ENCODE data around the gene ATRAID.
A peak's percentile ranks its signal among the peaks of the same experiment; 100 is the strongest.

ATRAID gene

DNA sequence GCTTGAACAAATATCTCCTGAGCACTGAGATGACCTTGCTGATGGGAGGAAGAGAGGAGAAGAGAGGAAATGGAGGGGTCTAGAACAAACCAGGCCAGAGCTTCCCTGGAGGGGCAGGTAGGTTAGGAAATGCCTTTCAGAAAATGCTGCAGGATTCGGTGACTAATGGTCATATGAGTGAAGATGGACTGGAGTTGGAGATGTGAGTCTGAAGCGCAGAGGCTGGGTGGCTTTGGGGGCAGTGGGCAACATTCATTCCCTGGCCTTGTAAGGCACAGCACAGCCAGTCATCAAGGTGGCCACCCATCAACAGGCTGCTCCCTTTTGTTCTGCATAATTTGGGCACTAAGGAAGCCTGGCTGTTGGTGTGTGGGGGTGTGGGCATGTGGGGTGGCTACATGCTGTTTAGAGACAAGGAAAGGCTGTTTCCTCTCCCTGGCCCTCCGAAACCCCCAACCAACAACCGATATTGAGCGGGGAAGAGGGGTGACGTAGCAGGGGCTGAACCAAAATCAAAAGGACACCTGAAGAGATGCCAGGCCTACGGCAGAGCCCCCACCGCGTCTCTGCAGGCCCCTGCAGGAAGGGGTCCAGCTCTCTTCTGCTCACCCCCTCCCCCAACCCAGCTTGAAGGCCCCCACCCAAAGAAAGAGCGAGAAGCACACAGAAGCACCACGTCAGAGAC, 49.5 kb downstream of the ATRAID start:
- Histone ChIP-seq H3K27ac (replicated peaks) (no peak overlapping the region), H3K27me3 (ENCODE audit: insufficient read depth, poor library complexity, severe bottlenecking) (peaks cover 60% of the 10 kb centered on the region), H3K4me3 (replicated peaks; ENCODE audit: insufficient read depth, low read length) (no peak overlapping the region)
- no peak for DNase-seq (ENCODE audit: low read depth in 1 of 2, low spot score in 1 of 2)
- TF ChIP-seq GABPA (IDR thresholded peaks at IDR 0.05; ENCODE audit: low read depth) (no peak), POLR2AphosphoS5 (IDR thresholded peaks at IDR 0.05; ENCODE audit: low read depth) (no peak), CTCF (IDR thresholded peaks at IDR 0.05; ENCODE audit: insufficient read depth, low read length) (no peak), SPI1 (IDR thresholded peaks at IDR 0.05; ENCODE audit: borderline replicate concordance, low read depth) (no peak)
- TF ChIP-seq, protein P1, sequence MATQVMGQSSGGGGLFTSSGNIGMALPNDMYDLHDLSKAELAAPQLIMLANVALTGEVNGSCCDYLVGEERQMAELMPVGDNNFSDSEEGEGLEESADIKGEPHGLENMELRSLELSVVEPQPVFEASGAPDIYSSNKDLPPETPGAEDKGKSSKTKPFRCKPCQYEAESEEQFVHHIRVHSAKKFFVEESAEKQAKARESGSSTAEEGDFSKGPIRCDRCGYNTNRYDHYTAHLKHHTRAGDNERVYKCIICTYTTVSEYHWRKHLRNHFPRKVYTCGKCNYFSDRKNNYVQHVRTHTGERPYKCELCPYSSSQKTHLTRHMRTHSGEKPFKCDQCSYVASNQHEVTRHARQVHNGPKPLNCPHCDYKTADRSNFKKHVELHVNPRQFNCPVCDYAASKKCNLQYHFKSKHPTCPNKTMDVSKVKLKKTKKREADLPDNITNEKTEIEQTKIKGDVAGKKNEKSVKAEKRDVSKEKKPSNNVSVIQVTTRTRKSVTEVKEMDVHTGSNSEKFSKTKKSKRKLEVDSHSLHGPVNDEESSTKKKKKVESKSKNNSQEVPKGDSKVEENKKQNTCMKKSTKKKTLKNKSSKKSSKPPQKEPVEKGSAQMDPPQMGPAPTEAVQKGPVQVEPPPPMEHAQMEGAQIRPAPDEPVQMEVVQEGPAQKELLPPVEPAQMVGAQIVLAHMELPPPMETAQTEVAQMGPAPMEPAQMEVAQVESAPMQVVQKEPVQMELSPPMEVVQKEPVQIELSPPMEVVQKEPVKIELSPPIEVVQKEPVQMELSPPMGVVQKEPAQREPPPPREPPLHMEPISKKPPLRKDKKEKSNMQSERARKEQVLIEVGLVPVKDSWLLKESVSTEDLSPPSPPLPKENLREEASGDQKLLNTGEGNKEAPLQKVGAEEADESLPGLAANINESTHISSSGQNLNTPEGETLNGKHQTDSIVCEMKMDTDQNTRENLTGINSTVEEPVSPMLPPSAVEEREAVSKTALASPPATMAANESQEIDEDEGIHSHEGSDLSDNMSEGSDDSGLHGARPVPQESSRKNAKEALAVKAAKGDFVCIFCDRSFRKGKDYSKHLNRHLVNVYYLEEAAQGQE (IDR thresholded peaks at IDR 0.05; ENCODE audit: insufficient replicate concordance, low read depth): no peak

- Histone ChIP-seq H3K27me3 (ENCODE audit: insufficient read depth, poor library complexity, severe bottlenecking) (peaks cover 60% of the 10 kb centered on the region), H3K27ac (replicated peaks) (no peak overlapping the region), H3K4me3 (replicated peaks; ENCODE audit: insufficient read depth, low read length) (no peak overlapping the region)
- DNase-seq (ENCODE audit: low read depth in 1 of 2, low spot score in 1 of 2): no peak
- no peak for TF ChIP-seq POLR2AphosphoS5 (IDR thresholded peaks at IDR 0.05; ENCODE audit: low read depth)
Observed at GRCh38 chr2:27261926-27262298, 50.1 kb downstream of the ATRAID start.

GRCh38 chr2:27262379-27263286, 50.8 kb downstream of the ATRAID start, which contains the start of gene SLC30A3:
TSS of gene SLC30A3 (minus strand) at chr2:27263047. CDS start at chr2:27262906, 141 bp downstream.
- H3K27me3 ChIP-seq (ENCODE audit: insufficient read depth, poor library complexity, severe bottlenecking): peaks cover 60% of the 10 kb centered on the region
- H3K27ac ChIP-seq (replicated peaks): no peak within 1 kb of the TSS
- H3K4me3 ChIP-seq (replicated peaks; ENCODE audit: insufficient read depth, low read length): peak within 1 kb of the TSS; percentile 39
- peak in 1 of 2 experiments; percentile 26 for DNase-seq (ENCODE audit: low read depth in 1 of 2, low spot score in 1 of 2)
- no peak for TF ChIP-seq GABPA (IDR thresholded peaks at IDR 0.05; ENCODE audit: low read depth)
- TF ChIP-seq SPI1 (IDR thresholded peaks at IDR 0.05; ENCODE audit: borderline replicate concordance, low read depth): no peak
- TF ChIP-seq, protein P1 (IDR thresholded peaks at IDR 0.05; ENCODE audit: insufficient replicate concordance, low read depth): no peak
- TF ChIP-seq CTCF (IDR thresholded peaks at IDR 0.05; ENCODE audit: insufficient read depth, low read length): no peak
- TF ChIP-seq POLR2AphosphoS5 (IDR thresholded peaks at IDR 0.05; ENCODE audit: low read depth): no peak
